NCI-H82 treated with DMSO at 0.1 percent for 48 hours (cell line): ENCODE measurements around the gene DCAF12.
A peak's percentile ranks its signal among the peaks of the same experiment; 100 is the strongest.
"Not testable (repeated sequence)": the region's sequence is repeated elsewhere in the genome, so short reads cannot be mapped to it uniquely, and the experiment has no call there.

Experiments
- DNase-seq: peaks from one replicate; lab custom pipeline; 2025; ENCODE audit not compliant: unreplicated experiment; lab: John Stamatoyannopoulos, UW

Gene DCAF12

DNA sequence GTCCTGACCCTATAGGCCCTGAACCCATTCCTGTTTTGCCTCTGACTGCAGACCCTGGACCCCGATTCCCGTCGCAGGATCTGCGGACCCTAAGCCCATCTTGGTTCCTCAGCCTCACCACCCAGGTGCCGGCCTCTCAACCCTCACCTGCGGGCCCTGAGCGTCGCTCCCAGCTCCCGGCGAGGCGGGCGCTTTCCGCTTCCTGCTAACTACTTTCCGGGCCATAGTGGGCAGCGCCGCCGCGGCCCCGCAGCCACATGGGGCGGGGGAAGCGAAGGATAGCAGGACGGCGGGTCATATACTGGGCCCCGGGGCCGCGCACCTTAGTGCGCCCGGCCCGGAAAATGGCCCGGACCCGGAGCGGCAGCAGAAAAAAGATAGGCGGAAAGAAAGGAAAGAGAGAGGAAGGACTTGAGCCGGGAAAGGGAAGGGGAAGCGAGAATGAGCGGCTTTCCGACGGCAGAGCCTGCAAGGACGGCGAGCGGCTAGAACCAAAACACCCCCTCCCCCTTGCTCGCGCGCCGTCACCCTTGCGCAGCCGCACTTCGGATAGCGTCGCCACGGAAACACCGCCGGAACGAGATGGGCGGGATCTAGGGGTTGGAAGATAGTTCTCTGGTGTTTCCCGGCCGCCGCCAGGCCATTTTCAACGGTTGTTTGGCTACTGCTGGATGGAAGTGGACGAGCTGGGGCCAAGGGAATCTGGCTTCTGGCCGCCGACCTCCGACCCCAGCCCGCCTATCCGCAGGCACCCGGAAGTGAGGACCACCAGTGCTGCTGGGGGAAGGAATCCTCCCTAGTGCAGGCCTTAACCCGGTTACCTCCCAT lies at the start of gene DCAF12:
Gene DCAF12, minus strand, starts transcription at position 492 of the 828 bp plus-strand sequence. Its CDS starts 267 bp downstream, at position 225.
- DNase-seq = peak; percentile 47

DNA sequence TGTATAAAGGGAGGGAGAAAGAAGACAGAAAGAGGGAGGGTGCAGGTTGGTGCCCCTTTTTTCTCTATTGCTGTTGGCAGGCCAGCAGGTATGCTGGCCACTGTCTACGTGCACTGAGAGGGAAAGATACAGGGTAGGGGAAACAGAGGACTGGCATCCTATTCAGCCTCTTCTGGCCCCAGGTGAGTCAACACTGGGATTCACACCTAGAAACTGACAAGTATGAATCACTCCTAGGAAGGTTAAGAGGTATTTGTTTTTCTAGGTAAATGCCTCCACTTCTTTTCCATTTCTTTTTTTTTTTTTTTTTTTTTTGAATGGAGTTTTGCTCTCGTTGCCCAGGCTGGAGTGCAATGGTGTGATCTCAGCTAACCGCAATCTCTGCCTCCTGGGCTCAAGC lies 49.6 kb upstream of the DCAF12 start:
- no peak for DNase-seq

DNA sequence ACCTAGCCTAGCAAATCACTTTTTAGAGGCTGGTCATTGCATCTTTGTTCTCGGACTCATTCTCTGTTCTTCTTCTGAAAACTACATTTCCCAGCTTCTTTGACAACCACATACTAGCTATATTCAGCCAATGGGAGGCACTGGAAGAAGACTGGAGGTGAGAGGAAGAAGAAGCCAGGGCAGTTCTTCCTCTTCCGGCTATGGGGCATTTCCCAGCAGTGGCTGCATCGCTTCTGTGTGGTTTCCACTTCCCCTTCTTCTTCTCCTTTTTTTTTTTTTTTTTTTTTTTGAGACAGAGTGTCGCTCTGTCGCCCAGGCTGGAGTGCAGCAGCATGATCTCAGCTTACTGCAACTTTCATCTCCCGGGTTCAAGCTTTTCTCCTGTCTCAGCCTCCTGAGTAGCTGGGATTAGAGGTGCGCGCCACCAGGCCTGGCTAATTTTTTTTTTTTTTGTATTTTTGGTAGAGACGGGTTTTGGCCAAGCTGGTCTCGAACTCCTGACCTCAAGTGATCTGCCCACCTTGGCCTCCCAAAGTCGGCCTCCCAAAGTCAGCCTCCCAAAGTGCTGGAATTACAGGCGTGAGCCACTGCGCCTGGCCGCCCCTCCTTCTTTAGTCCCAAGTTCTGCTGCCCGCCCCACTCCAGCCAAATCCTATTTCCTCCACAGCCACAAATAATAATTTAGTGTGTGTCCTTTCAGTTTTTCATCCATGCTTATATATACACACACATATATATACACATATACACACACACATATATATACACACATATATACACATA lies 45.4 kb upstream of the DCAF12 start:
- no peak for DNase-seq

DNA sequence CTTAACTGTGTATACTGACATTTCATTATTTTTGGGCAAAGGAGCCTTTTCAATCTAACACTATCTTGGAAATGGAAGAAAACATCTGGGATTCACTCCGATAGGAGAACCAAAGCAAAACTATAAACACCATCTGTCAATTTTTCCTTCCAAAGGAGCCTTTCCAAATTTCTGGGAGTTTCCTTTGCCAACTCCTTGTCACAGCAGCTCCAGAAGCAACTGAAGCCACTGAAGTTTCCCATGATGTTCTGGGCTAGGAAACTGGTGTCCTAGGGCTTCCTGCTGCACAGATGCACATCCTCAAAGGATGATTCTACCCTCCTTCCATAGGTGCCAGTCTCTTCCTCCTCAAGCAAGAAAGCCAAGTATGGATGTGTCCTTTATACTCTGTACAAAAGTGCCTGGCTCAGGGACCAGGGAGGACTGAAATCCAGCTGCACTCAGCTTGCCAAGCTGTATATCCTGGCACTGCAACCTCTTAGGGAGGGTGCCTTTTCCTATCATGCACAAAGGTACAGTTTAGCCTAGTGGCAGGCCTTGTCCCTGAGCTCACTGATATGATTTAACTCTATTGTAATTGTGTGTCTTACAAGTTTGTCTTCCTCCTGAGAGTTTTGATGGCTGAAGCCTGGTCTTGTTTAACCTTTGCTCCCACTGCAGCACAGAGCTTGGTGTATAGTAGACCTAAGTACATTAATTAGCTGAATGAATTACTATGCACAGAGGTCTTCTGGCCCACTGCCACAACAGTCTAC lies 43.9 kb upstream of the DCAF12 start:
- DNase-seq = no peak

DNA sequence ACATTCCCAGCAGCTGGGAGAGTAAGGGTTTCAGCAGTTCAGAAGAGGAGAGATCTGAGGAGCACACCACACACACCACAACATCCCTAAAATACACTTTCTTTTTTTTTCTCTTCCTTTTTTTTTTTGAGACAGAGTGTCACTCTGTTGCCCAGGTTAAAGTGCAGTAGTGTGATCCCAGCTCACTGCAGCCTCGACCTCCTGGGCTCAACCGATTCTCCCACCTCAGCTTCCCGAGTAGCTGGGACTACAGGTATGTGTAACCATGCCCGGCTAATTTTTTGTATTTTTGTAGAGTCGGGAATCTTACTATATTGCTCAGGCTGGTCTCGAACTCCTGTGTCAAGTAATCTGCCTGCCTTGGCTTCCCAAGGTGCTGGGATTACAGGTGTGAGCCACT lies 42.6 kb upstream of the DCAF12 start:
- DNase-seq = no peak

DNA sequence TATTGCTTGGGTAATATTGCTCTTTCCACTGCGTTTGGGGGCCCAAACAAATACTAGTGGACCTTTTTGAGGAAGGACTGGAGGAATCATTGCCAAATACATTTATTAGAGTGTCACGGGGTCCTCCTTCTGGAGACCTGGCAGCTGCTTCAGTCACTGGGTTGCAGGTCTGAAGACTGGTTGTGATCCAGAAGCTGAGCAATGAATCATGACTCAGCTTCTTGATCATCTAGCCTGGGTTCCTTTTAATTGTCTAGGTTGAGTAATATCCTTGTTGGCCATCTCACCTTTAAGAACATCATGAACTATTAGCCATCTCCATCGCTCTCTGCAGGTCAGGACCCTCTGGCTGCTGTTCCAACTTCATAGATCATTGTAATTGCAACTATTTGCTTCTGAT lies 36.9 kb upstream of the DCAF12 start:
- no peak for DNase-seq

DNA sequence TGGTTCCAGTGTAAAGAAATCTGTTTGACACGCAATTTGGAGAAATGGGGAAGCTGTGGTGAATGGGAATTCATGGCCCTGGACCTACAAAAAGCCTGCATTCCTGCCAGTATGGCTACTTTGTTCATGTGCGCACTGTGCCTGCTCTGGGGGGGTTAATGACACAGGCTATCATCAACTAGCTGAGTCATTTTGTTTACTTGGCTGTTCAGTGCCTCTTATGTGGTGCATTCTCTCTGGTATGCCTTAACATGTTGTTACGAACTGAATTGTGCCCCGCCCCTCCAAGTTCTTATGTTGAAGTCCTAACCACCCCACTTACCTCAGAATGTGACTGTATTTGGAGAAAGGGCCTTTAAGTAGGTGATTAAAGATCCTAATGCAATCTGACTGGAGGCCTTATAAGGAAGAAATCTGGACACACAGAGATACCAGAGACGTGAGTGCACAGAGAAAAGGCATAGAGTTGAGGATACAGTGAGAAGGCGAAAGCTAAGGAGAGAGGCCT lies 31.9 kb upstream of the DCAF12 start:
- no peak for DNase-seq

DNA sequence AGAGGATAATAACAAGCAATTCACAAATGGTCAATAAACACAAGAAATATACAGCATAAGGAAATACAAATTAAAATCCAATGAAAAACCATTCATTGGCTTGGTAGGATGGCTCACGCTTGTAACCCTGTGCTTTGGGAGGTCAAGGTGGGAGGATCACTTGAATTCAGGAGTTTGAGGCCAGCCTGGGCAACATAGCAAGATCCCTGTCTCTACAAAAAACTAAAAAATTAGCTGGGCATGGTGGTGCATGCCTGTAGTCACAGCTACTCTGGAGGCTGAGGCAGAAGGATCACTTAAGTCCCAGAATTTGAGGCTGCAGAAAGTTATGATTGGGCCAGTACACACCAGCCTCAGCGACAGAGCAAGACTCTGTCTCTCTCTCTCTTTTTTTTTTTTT lies 31.4 kb upstream of the DCAF12 start:
- no peak for DNase-seq

DNA sequence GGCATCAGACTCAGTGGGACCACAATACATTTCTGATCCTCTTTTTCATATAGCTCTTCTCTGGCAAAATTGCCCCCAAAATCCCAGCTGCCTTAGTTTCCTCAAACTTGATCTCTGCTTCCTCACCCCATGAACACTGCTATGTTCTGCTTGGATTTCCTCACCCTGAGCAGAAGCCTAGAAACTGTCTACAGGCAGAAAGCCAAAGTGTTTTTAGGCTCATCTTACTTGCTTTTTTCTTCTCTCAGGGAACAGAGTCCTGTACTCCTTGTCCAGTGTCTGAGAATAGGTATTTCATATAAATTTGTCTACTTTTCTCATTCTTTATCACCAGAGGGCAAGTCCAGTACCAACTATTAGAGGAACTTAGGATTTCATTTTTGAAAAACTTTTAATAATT lies 30.8 kb upstream of the DCAF12 start:
- DNase-seq = no peak

DNA sequence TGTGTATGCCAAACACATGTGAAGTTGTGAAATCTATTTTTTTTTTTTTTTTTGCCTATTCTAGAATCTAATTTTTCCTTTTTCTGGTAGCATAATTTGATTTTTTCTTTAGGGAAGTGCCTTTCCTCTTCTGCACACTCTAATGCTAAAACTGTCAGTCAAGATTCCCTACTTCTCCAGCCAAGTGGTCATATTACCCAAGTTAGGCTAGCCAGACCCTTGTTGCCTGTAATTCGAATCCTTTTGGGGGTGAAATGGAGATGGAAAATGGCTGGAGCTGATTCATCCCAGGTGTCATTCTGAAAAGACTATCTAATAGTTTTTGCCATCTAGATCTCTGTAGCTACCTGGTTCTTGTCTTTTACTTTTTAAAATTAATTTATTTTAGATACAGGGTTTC lies 27.6 kb upstream of the DCAF12 start:
- no peak for DNase-seq

DNA sequence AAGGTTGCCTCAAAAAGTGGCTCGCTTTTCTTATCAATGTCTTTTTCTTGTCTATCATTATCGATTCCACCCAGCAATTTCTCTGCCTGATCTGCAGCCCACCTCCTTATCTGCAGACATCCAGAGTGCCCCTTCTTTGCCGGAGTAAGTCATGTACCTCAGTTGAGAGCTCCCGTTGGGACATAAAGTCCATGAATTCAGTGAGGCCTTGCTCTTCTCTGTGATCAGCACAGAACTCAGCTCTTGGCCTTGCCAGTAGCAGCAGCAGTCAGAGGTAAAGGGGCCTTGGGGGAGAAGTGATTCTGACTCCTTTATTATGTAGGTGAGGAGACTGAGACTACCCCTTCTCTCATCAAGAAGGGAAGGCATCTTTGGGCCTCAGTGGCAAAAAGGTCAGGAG lies 24.9 kb upstream of the DCAF12 start:
- DNase-seq = no peak

DNA sequence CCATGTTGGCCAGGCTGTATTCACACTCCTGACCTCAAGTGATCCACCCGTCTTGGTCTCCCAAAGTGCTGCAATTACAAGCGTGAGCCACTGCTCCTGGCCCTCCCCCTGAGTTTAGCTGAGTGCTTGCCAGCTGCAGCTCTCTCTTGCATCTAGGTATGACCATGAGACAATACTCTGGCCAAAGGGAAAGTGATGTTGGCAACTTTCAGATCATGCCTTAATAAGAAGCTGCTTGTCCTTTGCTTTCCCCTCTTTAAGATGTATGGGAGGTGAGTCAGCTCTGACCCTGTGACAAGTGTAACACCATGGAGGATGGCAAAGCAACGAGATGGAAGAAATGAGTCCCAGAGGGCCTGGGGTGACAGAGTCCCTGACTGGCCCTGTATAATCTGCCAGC lies 18.7 kb upstream of the DCAF12 start:
- no peak for DNase-seq

DNA sequence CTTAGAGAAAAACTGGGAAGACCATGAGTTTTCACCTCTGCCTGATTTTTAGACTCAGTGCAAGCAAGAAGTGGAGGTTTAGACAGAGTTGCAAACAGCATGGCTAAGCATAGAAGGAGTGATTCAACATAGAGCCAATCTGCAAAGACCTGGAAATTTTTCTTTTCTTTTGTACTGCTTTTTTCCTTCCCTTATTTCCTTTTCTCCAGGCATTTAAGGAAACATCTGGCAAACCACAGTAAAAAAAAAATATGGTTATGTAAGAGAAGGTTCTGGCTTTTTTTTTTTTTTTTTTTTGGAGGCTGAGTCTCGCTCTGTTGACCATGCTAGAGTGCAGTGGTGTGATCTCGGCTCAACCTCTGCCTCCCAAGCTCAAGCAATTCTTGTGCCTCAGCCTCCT lies 16.6 kb upstream of the DCAF12 start:
- DNase-seq = no peak

DNA sequence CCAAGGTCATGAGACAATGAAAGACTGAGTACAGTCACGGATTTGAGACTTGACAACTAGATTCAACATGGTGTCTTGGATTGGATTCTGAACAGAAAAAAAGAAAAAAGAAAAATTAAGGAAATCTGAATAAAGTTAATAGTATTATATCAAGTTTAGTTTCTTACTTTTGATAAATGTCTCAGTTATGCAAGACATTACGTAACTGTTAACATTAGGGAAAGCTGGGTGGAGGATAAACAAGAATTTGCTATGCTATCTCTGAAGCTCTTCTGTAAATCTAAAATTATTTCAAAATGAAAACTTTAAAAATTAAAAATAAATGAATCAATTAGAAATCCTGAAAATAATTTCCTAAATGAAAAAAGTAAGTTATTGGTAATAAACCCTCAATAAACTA lies 14.4 kb upstream of the DCAF12 start:
- DNase-seq = no peak

DNA sequence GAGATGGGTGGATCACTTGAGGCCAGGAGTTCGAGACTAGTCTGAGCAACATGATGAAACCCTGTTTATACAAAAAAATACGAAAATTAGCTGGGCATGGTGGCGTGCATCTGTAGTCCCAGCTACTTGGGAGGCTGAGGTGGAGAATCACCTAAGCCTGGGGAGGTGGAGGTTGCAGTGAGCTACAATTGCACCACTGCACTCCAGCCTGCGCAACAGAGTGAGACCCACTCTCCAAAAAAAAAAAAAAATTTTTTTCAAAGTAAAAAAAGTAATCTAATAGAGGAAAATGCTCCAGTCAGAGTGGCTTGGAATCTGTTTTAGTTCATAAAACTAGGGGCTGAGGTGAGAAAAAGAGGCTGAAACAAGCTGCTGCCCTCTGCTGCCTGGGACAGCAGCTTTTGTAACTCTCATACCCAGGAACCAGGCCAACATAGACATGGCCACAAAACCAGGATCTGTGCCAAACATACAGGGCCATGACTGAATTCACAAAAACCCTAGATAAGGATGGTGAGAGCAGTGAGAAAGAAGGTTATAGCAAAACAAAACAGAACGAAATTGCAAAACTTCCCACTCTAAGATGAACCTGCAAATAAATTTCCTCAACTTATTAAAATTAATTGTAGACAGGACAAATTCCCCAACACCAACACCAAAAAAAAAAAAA lies 13.1 kb upstream of the DCAF12 start:
- no peak for DNase-seq

DNA sequence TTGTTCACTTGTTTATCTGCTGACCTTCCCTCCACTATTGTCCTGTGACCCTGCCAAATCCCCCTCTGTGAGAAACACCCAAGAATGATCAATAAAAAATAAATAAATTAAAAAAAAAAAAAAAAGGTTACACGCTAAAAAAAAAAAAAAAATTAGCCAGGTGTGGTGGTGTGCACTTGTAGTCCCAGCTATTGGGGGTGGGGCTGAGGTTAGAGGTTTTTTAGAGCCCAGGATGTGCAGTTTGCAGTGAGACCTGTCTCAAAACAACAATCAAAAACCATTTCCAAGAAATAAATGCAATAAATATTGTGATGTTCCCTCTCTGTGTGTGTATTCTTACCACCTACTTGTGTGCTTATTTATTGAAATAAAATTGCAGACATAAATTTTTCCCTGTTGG lies 12.1 kb upstream of the DCAF12 start:
- DNase-seq = not testable (repeated sequence)

DNA sequence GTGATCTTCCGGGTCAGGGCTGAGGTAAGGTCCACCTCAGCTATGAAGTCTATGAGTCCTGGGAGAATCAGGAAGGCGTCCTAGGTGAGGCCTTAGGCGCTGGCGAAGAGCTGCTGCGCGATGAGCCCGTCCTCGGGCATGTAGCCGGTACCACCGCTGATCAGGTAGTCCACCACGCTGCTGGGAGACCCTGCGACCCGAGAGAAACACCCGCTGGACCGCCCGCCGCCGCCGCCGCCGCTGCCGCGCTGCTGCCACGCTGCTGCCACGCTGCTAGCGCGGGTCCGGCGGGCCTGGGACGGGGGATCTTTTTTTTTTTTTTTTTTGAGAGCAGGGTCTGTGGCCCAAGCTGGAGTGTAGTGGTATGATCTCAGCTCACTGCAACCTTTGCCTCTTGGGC lies 8.0 kb upstream of the DCAF12 start:
- no peak for DNase-seq

DNA sequence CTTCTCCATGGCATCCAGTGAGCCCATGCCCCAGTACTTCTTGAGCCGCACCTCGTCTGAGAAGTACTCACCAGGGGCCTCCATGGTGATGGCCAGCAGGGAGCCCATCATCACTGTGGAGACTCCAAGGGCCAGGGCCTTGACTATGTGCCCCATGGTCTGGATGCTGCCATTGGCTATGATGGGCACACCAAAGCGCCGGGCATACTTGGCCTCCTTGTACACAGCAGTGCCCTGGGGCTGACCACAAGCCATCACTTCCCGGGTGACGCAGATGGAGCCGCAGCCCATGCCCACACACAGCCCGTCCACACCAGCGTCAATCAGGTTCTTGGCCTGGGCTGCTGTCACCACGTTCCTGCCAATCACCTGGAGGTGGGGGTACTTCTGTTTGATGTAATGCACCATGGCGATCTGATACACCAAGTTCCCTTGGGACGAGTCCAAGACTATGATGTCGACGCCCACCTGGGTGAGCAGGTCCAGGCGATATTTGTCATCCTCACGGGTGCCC lies 7.0 kb upstream of the DCAF12 start:
- no peak for DNase-seq

DNA sequence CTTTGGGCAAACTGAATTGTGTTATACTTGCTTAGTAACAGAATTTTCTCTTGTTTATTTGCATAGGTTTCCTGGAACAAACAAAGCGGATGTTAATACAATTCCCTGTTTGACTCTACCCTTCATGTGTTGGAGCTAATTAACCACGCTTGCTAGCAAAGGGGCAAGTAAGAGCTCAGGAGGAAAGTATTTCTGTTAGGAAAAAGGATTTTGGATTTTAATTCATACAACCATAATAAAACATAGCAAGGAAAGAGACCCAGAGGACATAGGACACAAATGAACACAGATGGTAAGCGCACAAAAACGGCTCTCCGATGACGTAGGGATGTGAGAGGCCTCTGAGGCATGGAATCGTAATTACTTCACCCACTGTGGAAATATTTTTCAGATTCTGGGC lies 5.1 kb upstream of the DCAF12 start:
- no peak for DNase-seq

DNA sequence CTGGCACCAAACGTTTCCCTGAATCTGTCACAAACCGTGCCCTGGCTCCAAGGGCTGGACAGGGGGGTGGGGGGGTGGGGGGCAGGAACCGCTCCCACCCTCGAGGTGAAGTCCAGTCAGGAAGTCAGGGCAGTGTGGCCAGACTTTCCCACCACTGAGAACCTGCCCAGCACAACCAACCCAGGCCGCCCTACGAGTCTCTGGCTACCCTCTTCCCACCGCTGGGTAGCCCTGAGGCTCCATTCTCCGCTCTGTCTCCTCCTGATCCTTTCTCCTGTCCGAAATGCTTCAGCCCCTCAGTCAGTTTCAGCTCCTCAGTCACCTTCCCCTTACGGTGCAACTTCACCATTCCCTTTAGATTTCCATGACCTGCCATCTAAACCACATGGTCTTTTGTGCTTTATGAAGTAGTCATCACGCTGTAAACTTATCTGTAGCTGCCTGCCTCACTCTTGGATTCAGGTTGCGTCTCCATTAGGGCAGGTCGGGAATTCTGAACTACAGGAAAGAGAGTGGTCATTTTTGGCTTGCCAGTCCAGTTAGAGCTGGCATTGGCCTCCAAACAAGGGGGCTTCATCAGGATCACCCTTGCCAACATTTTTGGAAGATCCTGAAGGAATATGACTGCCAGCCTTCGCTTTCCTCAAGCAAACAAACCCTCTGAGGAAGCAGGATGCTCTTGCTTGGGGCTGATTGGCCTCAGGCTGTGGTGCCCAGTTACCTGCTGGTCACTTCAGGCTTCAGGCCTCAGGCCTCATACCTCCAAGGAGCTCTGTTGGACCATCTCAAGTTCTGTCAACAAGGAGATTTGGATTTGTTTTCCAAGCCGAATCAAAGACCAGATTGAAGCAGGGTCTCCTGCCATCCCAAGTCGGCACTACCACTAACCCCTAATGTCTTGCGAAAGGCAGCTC lies 794 bp upstream of the DCAF12 start:
- DNase-seq = no peak
